Stimulated activated CD8-positive, alpha-beta memory T cell treated with anti-CD3 and anti-CD28 coated beads, Interleukin-4, amount 100 ng/mL, for 48 hours (primary cell): ENCODE data around the gene DPCD.

Source experiments
- DNase-seq: peaks from one replicate; pipeline ENCODE4 v3.0.0-alpha.2; 2020

DPCD gene

GRCh38 chr10:101587725-101588653 is at the start of gene DPCD, which contains the start of gene POLL:
Gene DPCD (plus strand): TSS chr10:101588321. CDS start chr10:101588337, 16 bp downstream.
Gene POLL (minus strand): TSS chr10:101588257. CDS start chr10:101587360, 897 bp downstream.
- peak; percentile 97 for DNase-seq

DNA sequence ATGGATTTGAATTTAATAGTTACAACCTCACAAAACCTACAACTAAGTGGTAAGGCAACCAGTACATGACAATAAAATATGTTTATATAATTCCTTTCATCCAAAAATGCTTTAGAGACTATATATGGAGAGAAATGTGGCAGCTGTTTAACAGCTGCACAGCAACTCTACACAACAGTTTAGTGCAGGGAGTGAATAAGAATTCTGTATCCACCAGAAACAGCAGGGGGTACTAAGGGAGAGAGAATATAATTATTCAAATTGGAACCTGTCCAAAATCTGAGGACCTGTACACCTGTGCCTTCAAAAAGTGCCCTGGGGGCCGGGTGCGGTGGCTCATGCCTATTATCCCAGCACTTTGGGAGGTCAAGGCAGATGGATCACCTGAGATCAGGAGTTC is 49.7 kb upstream of the DPCD start:
- no peak for DNase-seq

GRCh38 chr10:101545898-101546297 is 42.2 kb upstream of the DPCD start:
- no peak for DNase-seq

- DNase-seq, result no peak
Measured at GRCh38 chr10:101550965-101551364, 37.2 kb upstream of the DPCD start.

DNA sequence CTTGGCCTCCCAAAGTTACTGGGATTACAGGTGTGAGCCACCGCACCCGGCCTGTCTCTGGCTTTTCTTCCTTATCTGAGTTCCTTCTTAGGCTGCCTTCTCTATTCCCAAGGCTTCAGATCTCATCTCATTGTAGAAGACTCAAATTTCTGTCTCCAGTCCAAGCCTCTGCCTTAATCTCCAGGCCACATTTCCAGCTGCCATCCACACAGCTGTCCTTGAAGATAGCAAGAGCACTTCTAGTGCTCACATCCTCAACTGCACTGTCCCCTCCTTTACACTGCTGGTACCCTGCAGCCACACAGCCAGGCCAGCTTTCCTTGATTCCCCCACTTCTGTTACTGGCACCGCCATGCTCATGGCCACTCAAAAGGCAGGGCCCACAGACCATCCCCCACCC is 35.7 kb upstream of the DPCD start:
- DNase-seq, result no peak

- DNase-seq, result no peak
Measured at GRCh38 chr10:101557541-101557940, 30.6 kb upstream of the DPCD start.

DNA sequence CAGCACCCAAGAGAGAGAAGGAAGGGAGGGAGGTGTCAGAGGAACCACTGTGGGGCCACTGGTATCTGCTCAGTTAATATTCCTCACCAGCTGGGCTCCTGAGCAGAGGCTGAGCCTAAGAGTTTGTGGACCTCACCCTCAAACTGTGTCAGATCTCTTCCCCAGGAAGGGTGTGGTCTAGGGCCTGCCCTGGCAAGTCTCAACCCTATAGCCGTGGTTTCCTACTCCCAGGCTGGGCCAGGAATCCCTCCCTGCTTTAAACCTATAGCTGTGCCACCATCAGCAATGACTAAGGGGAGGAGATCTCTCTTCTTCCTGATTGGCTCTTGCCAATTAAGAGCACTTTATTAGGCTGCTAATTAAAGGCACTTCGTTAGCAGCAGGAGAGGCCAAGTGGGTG is 29.9 kb upstream of the DPCD start:
- DNase-seq, result no peak

DNA sequence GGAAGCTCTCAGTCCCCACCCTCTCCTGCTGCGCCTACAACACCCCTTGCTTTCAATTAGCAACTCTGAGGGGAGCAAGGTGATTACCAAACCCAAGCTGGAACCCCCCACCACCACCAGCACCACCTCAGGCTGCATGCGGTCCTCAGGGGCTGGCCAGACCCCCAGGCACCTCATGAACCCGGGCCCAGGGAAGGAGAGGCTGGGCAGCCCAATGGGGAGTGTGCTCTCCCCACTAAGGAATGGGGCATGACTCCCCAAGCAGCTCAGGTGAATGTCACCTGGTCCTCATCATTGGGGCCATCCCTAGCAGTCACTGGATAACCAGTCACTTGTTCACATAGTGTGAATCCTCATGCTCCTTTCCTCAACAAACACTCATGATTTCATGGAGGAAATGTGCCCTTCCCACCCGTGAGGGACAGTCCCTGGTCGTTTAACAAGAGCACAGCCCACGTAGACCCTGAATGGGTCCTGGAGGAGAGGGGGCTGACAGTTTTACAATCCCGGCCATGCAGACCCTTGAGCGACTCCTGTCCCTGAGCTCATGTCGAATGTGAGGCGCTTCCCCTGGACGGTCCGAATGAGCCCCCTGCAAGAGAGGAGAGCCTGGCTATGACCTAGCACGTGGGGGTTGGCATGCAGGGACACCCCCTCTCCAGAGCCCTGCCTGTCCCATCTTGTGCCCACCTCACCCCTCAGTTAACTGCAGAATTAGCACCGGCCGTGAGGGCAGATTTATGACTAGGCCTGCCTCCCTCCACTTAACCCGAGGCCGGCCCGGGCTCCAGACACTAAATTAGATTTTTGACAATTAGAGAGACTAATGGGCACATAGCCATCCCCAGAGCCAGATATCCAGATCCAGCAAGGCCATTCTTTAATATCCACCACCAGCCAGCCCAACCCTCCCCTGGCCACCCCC is 29.2 kb upstream of the DPCD start:
- DNase-seq, result no peak

DNA sequence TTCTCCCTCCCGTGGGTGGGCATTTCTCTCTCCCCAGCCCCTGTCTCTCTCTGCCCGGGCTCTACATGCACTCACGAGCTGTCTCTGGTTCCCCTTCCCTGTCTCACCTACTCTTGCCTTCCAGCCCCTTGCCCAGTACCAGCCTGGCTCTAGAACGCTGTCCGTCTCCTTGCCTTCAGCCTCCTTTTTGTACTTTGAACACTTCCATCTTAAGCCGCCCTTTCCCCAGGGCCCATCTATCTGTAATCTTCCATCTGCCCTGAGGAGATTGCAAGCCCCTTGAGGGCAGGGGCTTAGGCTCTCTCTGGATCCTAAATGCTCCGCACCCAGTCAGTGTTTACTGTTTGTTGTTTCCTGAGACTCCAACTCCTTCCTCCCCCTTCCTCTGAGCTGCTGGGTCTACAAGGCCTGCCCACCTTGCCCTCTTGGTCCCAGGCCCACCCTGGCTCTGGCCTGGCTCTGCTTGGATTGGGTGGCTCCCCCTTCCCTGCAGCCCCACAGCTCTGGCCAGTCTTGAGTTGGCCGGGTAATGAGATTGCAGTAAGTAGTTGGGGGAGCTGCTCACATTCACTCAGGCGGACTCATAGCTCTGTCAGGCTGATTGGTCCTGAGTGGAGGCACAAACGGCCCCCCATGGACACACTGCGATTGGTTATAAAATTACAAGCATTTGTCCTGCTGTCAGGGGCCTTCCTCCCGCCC is 28.4 kb upstream of the DPCD start:
- no peak for DNase-seq

- no peak for DNase-seq
Measured at GRCh38 chr10:101560298-101561067, 27.6 kb upstream of the DPCD start.

DNA sequence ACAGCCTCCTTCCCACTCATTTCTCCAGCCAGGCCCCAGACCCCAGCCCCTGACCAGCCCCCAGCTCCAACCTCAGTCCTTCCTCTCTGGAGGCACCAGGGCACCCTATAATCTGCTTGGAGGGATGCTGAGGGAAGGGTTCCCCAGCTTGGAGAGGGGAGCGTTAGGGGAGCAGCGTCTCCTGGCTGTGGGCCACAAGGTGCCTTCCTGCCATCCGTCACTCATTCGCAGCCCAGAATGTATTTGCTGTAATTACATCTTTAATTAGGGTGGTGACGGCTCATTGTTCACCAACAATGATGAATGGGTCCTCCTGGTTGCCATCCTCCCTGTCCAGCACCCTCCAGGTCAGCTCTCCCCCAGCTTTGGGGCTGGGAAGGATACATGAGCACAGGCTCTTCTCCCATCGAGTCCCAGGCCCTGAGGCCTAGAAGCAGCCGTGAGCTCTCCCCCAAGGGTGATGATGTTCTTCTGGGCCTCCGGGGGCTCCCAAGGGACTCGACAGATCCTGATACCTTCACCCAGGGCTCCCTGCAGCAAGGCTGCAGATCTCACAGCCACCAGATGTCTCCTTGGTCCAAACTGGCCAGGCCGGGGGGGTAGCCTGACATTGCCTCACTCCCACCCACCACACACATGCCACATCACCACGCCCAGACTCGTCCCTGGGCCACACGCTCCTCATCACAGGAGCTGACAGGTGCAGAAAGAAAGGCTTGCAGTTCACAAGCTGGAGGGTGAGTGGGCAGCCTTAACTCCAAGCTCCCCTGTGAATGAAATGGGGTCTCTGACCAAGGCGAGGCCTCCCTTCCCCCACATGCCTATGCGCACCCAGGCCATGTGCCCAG is 26.8 kb upstream of the DPCD start:
- DNase-seq, result no peak

GRCh38 chr10:101562231-101562630 is 25.9 kb upstream of the DPCD start:
- no peak for DNase-seq

DNA sequence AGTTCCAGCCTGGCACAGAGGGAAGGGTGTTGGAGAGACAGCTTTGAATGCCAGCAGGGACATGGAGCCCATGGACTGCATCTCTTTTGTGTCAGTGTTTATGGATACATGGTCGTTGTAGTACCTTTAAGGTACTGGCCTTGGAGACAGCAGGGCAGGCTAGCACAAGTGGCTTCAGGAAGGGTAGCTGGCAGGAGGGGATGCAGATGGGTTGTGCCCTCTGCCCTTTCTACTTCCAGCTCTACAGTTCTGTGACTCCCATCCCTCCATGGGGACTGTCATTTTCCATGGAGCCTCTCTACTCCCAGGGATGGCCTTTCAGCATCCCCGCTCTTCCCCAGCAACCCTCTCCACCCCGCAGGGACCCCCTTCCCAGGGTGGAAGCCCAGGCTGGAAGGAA is 25.1 kb upstream of the DPCD start:
- DNase-seq, result no peak

- no peak for DNase-seq
Measured at GRCh38 chr10:101563497-101564040, 24.6 kb upstream of the DPCD start.

- peak; percentile 4 for DNase-seq
Measured at GRCh38 chr10:101564490-101564991, 23.6 kb upstream of the DPCD start.

DNA sequence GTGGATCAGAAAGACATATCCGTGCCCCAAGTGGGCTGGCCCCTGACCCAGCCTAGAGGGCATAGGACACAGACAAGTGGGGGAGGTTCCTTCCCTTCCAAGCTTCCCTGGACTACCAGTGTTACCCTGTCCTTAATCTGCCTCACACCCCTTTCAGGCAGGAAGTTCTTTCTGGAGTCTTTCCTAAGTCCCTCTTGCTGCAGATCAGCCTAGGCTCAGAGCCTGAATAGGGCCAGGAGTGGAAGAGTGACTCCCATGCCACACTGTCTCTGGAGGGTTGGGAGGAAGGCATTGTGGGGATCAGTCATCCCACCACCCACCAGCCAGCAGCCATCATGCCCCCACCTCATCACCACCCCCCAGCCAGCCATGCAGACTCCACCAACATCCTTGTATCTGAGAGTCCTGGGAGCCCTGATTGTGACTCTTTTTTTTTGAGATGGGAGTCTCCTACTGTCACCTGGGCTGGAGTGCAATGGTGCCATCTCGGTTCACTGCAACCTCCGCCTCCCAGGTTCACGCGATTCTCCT is 22.7 kb upstream of the DPCD start:
- peak; percentile 17 for DNase-seq

- DNase-seq, result peak; percentile 16
Measured at GRCh38 chr10:101565936-101566332, 22.2 kb upstream of the DPCD start.

DNA sequence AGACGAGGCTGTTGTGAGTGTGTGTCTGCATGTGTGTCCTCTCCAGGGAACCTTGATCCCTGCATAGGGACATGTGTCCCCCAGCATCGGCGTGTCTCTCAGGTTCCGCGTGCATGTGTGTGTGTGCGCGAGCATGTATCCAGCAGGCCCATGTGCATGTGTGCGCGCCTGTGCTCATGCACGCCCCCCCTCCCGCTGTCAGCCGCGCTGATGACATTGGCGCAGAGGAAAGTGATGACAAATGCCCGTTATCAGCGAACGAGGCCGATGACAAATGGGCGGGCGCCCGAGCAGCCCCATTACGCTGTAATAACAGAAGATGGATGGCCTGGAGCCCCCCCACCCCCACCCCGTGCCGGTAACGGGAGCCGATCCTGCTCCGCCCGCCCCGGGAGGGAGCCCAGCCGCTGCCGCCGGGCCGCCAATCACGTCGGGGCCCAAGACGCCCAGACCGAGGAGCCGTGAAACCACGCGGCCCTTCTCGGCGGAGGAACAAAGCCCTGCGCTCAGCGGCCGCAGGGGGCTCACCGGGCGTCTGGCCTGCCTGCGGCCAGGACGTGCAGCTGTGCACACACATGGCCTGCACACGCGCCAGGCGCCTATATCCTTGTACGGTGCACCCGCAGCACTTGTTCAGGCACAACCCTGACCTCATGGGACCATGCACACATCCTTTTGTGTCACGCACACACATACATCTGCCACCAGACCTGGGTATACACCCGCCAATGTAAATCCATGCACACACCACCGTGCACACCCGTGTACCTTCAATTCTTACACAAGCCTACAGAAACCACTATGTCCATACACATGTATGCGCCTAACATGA is 21.6 kb upstream of the DPCD start:
- peak; percentile 32 for DNase-seq
